Astrocyte (in vitro differentiated cells and primary cell): ENCODE results near the gene ELAC2.

Experiments used
- EZH2 ChIP-seq: IDR thresholded peaks from 2 replicates; pipeline ENCODE4 v1.6.1; 2012; ENCODE audit warnings: mild to moderate bottlenecking, low read length, inconsistent platforms; ENCODE audit not compliant: insufficient read depth
- TF ChIP-seq, protein P1 (sequence below): IDR thresholded peaks from 2 replicates; pipeline ENCODE4 v1.5.1; 2011; ENCODE audit warnings: low read depth, mild to moderate bottlenecking, inconsistent platforms, low read length, moderate library complexity; ENCODE audit not compliant: insufficient read depth

DNA sequence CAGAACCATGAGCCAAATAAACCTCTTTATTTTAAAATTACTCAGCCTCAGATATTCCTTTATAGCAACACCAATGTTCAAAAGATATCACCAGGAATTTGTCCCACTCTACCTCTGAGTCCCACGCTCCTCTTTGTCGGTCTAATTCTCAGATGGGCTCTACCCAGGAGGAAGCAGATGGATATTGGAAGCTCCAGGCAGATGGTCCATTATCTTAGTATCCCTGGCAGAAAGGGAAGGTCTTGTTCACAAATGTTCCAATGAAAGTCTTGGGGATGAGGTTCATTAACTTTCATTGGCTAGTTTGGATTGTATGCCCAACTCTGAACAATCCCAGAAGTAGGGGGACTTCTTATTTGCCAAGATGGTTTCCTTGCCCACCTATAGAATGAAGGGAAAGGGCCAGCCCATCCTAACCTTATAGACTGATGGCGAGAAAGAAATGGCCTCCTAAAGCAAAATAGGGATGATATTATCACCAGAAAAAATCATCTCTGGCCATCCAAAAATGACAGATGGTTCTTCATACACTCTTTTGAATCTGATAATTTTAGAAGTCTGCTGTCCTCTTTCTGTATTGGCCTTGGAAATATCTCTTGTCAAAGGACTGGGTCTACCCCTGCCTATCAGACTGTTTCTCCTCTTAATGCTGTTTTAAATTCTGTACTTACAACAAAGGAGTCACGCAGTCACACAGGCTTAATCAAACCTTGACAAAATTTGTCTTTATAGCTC lies 21.3 kb upstream of the ELAC2 start:
- TF ChIP-seq, protein P1, sequence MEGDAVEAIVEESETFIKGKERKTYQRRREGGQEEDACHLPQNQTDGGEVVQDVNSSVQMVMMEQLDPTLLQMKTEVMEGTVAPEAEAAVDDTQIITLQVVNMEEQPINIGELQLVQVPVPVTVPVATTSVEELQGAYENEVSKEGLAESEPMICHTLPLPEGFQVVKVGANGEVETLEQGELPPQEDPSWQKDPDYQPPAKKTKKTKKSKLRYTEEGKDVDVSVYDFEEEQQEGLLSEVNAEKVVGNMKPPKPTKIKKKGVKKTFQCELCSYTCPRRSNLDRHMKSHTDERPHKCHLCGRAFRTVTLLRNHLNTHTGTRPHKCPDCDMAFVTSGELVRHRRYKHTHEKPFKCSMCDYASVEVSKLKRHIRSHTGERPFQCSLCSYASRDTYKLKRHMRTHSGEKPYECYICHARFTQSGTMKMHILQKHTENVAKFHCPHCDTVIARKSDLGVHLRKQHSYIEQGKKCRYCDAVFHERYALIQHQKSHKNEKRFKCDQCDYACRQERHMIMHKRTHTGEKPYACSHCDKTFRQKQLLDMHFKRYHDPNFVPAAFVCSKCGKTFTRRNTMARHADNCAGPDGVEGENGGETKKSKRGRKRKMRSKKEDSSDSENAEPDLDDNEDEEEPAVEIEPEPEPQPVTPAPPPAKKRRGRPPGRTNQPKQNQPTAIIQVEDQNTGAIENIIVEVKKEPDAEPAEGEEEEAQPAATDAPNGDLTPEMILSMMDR = no peak
- TF ChIP-seq EZH2 = no peak
